ENCODE data around the gene ABHD11. TPM values are rescaled to one million over a fixed set of nuclear protein-coding genes. Genes with fewer than 3 reads are reported as not detected.
A peak's percentile ranks its signal among the peaks of the same experiment; 100 is the strongest.
"Not testable (repeated sequence)": the region's sequence is repeated elsewhere in the genome, so short reads cannot be mapped to it uniquely, and the experiment has no call there.

Gene ABHD11
- total RNA-seq, 2 donors from 2014 or later, result 21.5 to 22.7 TPM

GRCh38 chr7:73723813-73724212 is 14.8 kb downstream of the ABHD11 start:
- no peak for DNase-seq
- ATAC-seq, result no peak
- no peaks in the 10 kb centered on the region for H3K27me3 ChIP-seq
- peaks cover 23% of the 10 kb centered on the region for H3K4me1 ChIP-seq
- H3K36me3 ChIP-seq (replicated peaks in 1 of 2; ENCODE audit: insufficient read depth in 1 of 2, low read depth in 2 of 2), result no peaks in the 10 kb centered on the region
- no peaks in the 10 kb centered on the region for H3K9me3 ChIP-seq
- no peak for TF ChIP-seq CTCF (IDR thresholded peaks at IDR 0.05)
- TF ChIP-seq POLR2A (IDR thresholded peaks at IDR 0.05), result no peak
- H3K4me3 ChIP-seq, result no peak overlapping the region
- WGBS, 2 donors, result 79 to 80% methylated on average over 3 of the region's 3 CpGs
- H3K27ac ChIP-seq, result no peak overlapping the region
- intact Hi-C loops (cut with DNase I), result loop anchor here (10.0 kb wide), 1 partner anchor 49 kb away; no protein-coding TSS in a partner anchor

GRCh38 chr7:73722785-73723184 is 15.8 kb downstream of the ABHD11 start:
- H3K27ac ChIP-seq, result no peak overlapping the region
- DNase-seq, result no peak
- H3K36me3 ChIP-seq (replicated peaks in 1 of 2; ENCODE audit: insufficient read depth in 1 of 2, low read depth in 2 of 2), result no peaks in the 10 kb centered on the region
- H3K4me3 ChIP-seq, result no peak overlapping the region
- ATAC-seq, result no peak
- 53 to 56% methylated on average over 6 of the region's 6 CpGs for WGBS, 2 donors
- H3K27me3 ChIP-seq, result no peaks in the 10 kb centered on the region
- no peaks in the 10 kb centered on the region for H3K9me3 ChIP-seq
- H3K4me1 ChIP-seq, result peaks cover 33% of the 10 kb centered on the region
- intact Hi-C loops (cut with DNase I), result loop anchor here (10.0 kb wide), 1 partner anchor 48 kb away; no protein-coding TSS in a partner anchor
- TF ChIP-seq POLR2A (IDR thresholded peaks at IDR 0.05) (no peak), CTCF (IDR thresholded peaks at IDR 0.05) (no peak)

- peak overlapping the region in 3 of 4 donors; percentile 34 to 39 (median 39) for H3K27ac ChIP-seq
- not testable (repeated sequence) for ATAC-seq
Measured at GRCh38 chr7:73722182-73722581, 16.4 kb downstream of the ABHD11 start.

GRCh38 chr7:73721377-73721817 is 17.2 kb downstream of the ABHD11 start:
- 10 to 37% methylated on average over 2 to 3 of the region's 3 CpGs for WGBS, 2 donors
- DNase-seq, result peak; percentile 86 to 96 (median 91)
- Histone ChIP-seq H3K36me3 (replicated peaks in 1 of 2; ENCODE audit: insufficient read depth in 1 of 2, low read depth in 2 of 2) (no peaks in the 10 kb centered on the region), H3K27ac (peak overlapping the region; percentile 25 to 39 (median 36)), H3K9me3 (no peaks in the 10 kb centered on the region), H3K4me1 (peaks cover 34% of the 10 kb centered on the region), H3K27me3 (no peaks in the 10 kb centered on the region), H3K4me3 (no peak overlapping the region)
- TF ChIP-seq CTCF (IDR thresholded peaks at IDR 0.05) (peak in 2 of 7 experiments; percentile 21 to 24), POLR2A (IDR thresholded peaks at IDR 0.05) (no peak)
- peak; percentile 59 for ATAC-seq
- intact Hi-C loops (cut with DNase I), result loop anchor here (10.0 kb wide), 1 partner anchor 47 kb away; no protein-coding TSS in a partner anchor

More at GRCh38 chr7:73722182-73722581, 16.4 kb downstream of the ABHD11 start:
- H3K4me1 ChIP-seq, result peaks cover 34% of the 10 kb centered on the region
- H3K36me3 ChIP-seq (replicated peaks in 1 of 2; ENCODE audit: insufficient read depth in 1 of 2, low read depth in 2 of 2); DNase-seq; H3K4me3 ChIP-seq; H3K27me3 ChIP-seq; H3K9me3 ChIP-seq: not testable (repeated sequence)
- 67 to 68% methylated on average over 4 of the region's 4 CpGs for WGBS, 2 donors
- intact Hi-C loops (cut with DNase I), result loop anchor here (10.0 kb wide), 1 partner anchor 47 kb away; no protein-coding TSS in a partner anchor

GRCh38 chr7:73720443-73720842 is 18.2 kb downstream of the ABHD11 start:
- peaks cover 34% of the 10 kb centered on the region for H3K4me1 ChIP-seq
- DNase-seq, result not testable (repeated sequence)
- intact Hi-C loops (cut with DNase I), result loop anchor here (10.0 kb wide), 1 partner anchor 46 kb away; no protein-coding TSS in a partner anchor

GRCh38 chr7:73719806-73720169 is 18.8 kb downstream of the ABHD11 start:
- Histone ChIP-seq H3K27ac (no peak overlapping the region), H3K36me3 (replicated peaks in 1 of 2; ENCODE audit: insufficient read depth in 1 of 2, low read depth in 2 of 2) (no peaks in the 10 kb centered on the region), H3K27me3 (no peaks in the 10 kb centered on the region), H3K4me3 (no peak overlapping the region), H3K4me1 (peaks cover 34% of the 10 kb centered on the region), H3K9me3 (no peaks in the 10 kb centered on the region)
- DNase-seq (peak in 2 of 4 donors; percentile 20 to 35), ATAC-seq (peak; percentile 27)
- intact Hi-C loops (cut with DNase I), result loop anchor here (5.0 to 10.0 kb wide), 2 partner anchors 45 to 107 kb away; no protein-coding TSS in a partner anchor
- 15 to 25% methylated on average over 6 to 10 of the region's 16 CpGs for WGBS, 2 donors
- TF ChIP-seq CTCF (IDR thresholded peaks at IDR 0.05) (no peak), POLR2A (IDR thresholded peaks at IDR 0.05) (no peak)

More at GRCh38 chr7:73720443-73720842, 18.2 kb downstream of the ABHD11 start:
- H3K27ac ChIP-seq; H3K9me3 ChIP-seq; ATAC-seq; H3K4me3 ChIP-seq; H3K36me3 ChIP-seq (replicated peaks in 1 of 2; ENCODE audit: insufficient read depth in 1 of 2, low read depth in 2 of 2); H3K27me3 ChIP-seq: not testable (repeated sequence)
- WGBS, 2 donors, result 89% methylated on average over 9 of the region's 9 CpGs

Measured in body of pancreas (tissue), 4 donors.